ENCODE data around the gene PLAAT4. TPM values are rescaled to one million over a fixed set of nuclear protein-coding genes. Genes with fewer than 3 reads are reported as not detected.

Gene PLAAT4
- total and polyA plus RNA-seq, 2 experiments from 2014 or later, result 0.65 to 0.84 TPM

DNA sequence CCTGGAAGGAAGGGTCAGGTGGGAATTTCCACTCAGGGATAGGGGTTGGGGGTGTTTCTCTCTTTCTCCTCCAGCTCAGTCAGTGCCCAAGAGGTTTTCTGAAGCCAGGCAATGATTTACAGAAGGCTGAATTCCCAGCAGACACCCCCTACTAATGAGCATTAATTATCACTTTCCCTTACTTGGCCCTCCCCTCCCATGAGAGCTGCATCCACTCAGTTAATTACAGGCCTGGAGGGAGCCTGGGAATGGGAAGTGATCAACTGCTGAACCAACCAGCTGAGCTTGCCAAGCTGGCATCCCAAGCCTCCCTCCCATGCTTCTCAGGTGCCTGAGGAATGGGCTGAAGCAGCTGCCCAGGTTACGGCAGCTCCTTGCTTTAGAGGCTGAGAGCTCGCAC, 29.7 kb upstream of the PLAAT4 start:
- H3K27me3 ChIP-seq (replicated peaks; ENCODE audit: insufficient read depth), result no peaks in the 10 kb centered on the region
- WGBS, 2 experiments (ENCODE audit: low coverage in 1 of 2, low lambda C conversion rate in 2 of 2, missing lambda C conversion rate in 2 of 2), result 69 to 70% methylated on average over 2 of the region's 2 CpGs
- TF ChIP-seq EZH2phosphoT487 (IDR thresholded peaks at IDR 0.05; ENCODE audit: insufficient read depth, low read depth) (no peak), EZH2 (IDR thresholded peaks at IDR 0.05; ENCODE audit: insufficient read depth, poor library complexity, severe bottlenecking) (no peak)

DNA sequence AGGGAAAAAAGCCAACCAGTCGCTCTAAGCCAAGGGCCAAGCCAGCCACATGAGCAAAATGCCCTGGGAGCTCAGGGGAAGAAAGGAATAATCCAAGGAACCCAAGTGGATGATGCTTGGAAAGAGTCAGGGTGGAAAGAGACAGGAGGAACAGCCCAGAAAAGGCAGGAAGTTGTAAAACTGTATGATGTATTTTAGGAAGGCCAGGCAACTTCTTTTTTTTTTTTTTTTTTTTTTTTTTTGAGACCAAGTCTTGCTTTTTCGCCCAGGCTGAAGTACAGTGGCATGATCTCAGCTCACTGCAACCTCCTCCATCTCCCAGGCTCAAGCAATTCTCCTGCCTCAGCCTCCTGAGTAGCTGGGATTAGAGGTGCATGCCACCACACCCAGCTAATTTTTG, 29.1 kb upstream of the PLAAT4 start:
- Histone ChIP-seq H3K9ac (no peak overlapping the region), H3K4me3 (no peak overlapping the region), H3K4me1 (ENCODE audit: insufficient read depth) (no peaks in the 10 kb centered on the region), H4K20me1 (ENCODE audit: insufficient read depth) (no peaks in the 10 kb centered on the region), H3K79me2 (ENCODE audit: insufficient read depth) (no peaks in the 10 kb centered on the region), H2AFZ (no peak overlapping the region), H3K9me2 (ENCODE audit: insufficient read depth) (no peaks in the 10 kb centered on the region), H3K4me2 (ENCODE audit: unreplicated experiment) (no peak overlapping the region), H3K36me3 (ENCODE audit: low read depth) (no peaks in the 10 kb centered on the region), H3K27ac (no peak overlapping the region), H3K27me3 (replicated peaks; ENCODE audit: insufficient read depth) (no peaks in the 10 kb centered on the region), H3K9me3 (ENCODE audit: low read depth) (no peaks in the 10 kb centered on the region), H3F3A (ENCODE audit: insufficient read depth) (no peaks in the 10 kb centered on the region)
- DNase-seq, result no peak
- no peak for TF ChIP-seq EZH2 (IDR thresholded peaks at IDR 0.05; ENCODE audit: insufficient read depth, poor library complexity, severe bottlenecking)
- TF ChIP-seq EZH2phosphoT487 (IDR thresholded peaks at IDR 0.05; ENCODE audit: insufficient read depth, low read depth), result no peak
- 50 to 70% methylated on average over 2 of the region's 2 CpGs for WGBS, 2 experiments (ENCODE audit: low coverage in 1 of 2, low lambda C conversion rate in 2 of 2, missing lambda C conversion rate in 2 of 2)
- in situ Hi-C loops (cut with MboI), result no loop called here

More for the DNA sequence above, 29.7 kb upstream of the PLAAT4 start:
- DNase-seq, result no peak
- Histone ChIP-seq H3K4me1 (ENCODE audit: insufficient read depth) (no peaks in the 10 kb centered on the region), H3K4me2 (ENCODE audit: unreplicated experiment) (no peak overlapping the region), H3K9me3 (ENCODE audit: low read depth) (no peaks in the 10 kb centered on the region), H3F3A (ENCODE audit: insufficient read depth) (no peaks in the 10 kb centered on the region), H4K20me1 (ENCODE audit: insufficient read depth) (no peaks in the 10 kb centered on the region), H3K27ac (no peak overlapping the region), H3K4me3 (no peak overlapping the region), H2AFZ (no peak overlapping the region), H3K36me3 (ENCODE audit: low read depth) (no peaks in the 10 kb centered on the region), H3K9me2 (ENCODE audit: insufficient read depth) (no peaks in the 10 kb centered on the region), H3K79me2 (ENCODE audit: insufficient read depth) (no peaks in the 10 kb centered on the region), H3K9ac (no peak overlapping the region)
- in situ Hi-C loops (cut with MboI), result no loop called here

DNA sequence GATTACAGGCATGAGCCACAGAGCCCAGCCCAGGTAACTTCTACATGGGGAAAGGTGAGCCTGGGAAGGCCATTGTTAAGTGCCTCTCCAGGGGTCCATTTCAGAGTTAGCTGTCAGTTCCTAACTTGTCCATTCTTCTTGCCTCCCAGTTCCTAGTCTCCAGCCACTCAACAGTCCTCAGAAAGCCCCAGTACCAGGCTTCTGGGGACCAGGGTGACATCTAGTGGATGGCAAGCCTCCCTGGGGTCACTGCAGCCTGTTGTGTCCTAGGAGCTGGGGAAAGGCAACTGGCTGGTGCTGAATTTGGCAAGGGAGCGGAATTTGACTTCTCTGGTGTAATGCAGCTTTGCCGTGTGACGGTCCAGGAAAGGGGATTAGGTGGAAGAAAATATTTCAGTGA, 28.6 kb upstream of the PLAAT4 start:
- DNase-seq, result peak; percentile 14
- WGBS, 2 experiments (ENCODE audit: low coverage in 1 of 2, low lambda C conversion rate in 2 of 2, missing lambda C conversion rate in 2 of 2), result 59 to 65% methylated on average over 3 of the region's 3 CpGs
- Histone ChIP-seq H3K27ac (no peak overlapping the region), H3K4me1 (ENCODE audit: insufficient read depth) (no peaks in the 10 kb centered on the region), H3K4me2 (ENCODE audit: unreplicated experiment) (no peak overlapping the region), H3K27me3 (replicated peaks; ENCODE audit: insufficient read depth) (no peaks in the 10 kb centered on the region), H3K9me2 (ENCODE audit: insufficient read depth) (no peaks in the 10 kb centered on the region), H3F3A (ENCODE audit: insufficient read depth) (no peaks in the 10 kb centered on the region), H4K20me1 (ENCODE audit: insufficient read depth) (no peaks in the 10 kb centered on the region), H3K4me3 (no peak overlapping the region), H2AFZ (no peak overlapping the region), H3K9ac (no peak overlapping the region), H3K9me3 (ENCODE audit: low read depth) (no peaks in the 10 kb centered on the region), H3K79me2 (ENCODE audit: insufficient read depth) (no peaks in the 10 kb centered on the region), H3K36me3 (ENCODE audit: low read depth) (no peaks in the 10 kb centered on the region)
- in situ Hi-C loops (cut with MboI), result no loop called here
- TF ChIP-seq EZH2phosphoT487 (IDR thresholded peaks at IDR 0.05; ENCODE audit: insufficient read depth, low read depth) (no peak), EZH2 (IDR thresholded peaks at IDR 0.05; ENCODE audit: insufficient read depth, poor library complexity, severe bottlenecking) (no peak)

DNA sequence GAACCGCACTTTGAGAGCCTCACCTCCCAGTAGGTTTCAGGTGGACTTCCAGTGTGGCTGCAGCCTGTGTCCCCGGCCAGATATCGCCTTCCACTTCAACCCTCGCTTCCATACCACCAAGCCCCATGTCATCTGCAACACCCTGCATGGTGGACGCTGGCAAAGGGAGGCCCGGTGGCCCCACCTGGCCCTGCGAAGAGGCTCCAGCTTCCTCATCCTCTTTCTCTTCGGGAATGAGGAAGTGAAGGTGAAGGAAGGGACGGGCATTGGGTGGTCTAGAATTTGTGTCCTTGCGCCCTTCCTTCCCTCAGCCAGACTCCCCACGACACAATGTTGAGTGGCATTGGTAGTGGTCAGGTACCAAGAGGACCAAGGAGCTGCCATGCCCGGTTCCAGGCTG, 27.9 kb upstream of the PLAAT4 start:
- Histone ChIP-seq H3K9me3 (ENCODE audit: low read depth) (no peaks in the 10 kb centered on the region), H3K36me3 (ENCODE audit: low read depth) (no peaks in the 10 kb centered on the region), H3K4me3 (no peak overlapping the region), H3K9ac (no peak overlapping the region), H3K27ac (no peak overlapping the region), H2AFZ (no peak overlapping the region), H3K27me3 (replicated peaks; ENCODE audit: insufficient read depth) (no peaks in the 10 kb centered on the region), H4K20me1 (ENCODE audit: insufficient read depth) (no peaks in the 10 kb centered on the region), H3K9me2 (ENCODE audit: insufficient read depth) (no peaks in the 10 kb centered on the region), H3K4me1 (ENCODE audit: insufficient read depth) (no peaks in the 10 kb centered on the region), H3K79me2 (ENCODE audit: insufficient read depth) (no peaks in the 10 kb centered on the region), H3F3A (ENCODE audit: insufficient read depth) (no peaks in the 10 kb centered on the region), H3K4me2 (ENCODE audit: unreplicated experiment) (no peak overlapping the region)
- in situ Hi-C loops (cut with MboI), result no loop called here
- 71 to 79% methylated on average over 12 of the region's 12 CpGs for WGBS, 2 experiments (ENCODE audit: low coverage in 1 of 2, low lambda C conversion rate in 2 of 2, missing lambda C conversion rate in 2 of 2)
- DNase-seq, result no peak
- TF ChIP-seq EZH2phosphoT487 (IDR thresholded peaks at IDR 0.05; ENCODE audit: insufficient read depth, low read depth), result no peak
- no peak for TF ChIP-seq EZH2 (IDR thresholded peaks at IDR 0.05; ENCODE audit: insufficient read depth, poor library complexity, severe bottlenecking)
